Hematopoietic multipotent progenitor cell treated with erythropoietin and hydrocortisone succinate and interleukin-3 and kit ligand, for 8 days (in vitro differentiated cells): Measurements from ENCODE around the gene SPATA21.
"Not testable (repeated sequence)": the region's sequence is repeated elsewhere in the genome, so short reads cannot be mapped to it uniquely, and the experiment has no call there.

Experiments used
- DNase-seq: peaks from one replicate; pipeline ENCODE4 v3.0.0-alpha.2; 2015

Gene SPATA21, protein sequence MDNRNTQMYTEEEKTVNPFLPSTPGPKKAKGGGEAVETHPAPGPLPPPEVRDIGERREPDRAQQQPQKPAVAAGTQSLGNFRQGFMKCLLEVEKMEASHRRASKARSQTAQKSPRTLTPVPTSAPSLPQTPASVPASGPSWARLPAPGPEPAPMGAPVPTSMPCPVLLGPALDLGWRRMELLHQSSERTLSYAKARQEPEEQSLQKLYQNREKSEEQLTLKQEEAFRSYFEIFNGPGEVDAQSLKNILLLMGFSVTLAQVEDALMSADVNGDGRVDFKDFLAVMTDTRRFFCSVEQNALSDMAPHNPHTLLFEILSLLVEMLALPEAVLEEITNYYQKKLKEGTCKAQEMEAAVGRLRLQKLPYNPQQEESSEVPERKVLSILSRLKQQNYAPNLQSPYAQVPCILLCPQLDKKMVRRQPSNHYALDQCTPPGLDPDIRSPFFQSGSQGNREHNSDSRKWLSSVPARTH

DNA sequence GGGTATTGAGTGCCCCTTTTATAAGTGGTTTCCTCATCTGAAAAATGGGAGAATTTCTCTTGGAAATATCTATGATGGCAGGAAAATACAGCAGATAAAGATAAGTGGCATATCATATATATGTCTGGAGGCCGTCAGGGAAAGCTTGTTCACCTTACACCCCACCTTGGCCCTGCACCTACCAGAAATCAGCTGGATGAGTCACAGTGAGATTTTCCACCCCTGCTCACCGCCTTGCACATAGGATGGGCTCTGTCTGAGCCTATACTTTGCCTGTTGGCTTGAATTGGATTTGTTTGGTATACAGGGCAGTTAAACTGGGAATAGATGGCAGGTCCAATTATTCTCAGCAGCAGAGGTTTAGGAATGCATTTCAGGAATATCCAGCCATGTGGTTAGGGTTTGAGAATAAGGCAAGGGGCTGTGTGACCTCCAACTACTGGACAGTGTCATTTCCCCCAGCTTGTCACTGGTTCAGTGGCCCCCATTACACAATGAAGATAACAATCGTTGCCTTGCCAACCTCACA, at the start of gene SPATA21:
Gene SPATA21 (minus strand): TSS at position 479 of the 529 bp plus-strand sequence. CDS start 6,053 bp downstream, outside the sequence.
- no peak for DNase-seq

DNA sequence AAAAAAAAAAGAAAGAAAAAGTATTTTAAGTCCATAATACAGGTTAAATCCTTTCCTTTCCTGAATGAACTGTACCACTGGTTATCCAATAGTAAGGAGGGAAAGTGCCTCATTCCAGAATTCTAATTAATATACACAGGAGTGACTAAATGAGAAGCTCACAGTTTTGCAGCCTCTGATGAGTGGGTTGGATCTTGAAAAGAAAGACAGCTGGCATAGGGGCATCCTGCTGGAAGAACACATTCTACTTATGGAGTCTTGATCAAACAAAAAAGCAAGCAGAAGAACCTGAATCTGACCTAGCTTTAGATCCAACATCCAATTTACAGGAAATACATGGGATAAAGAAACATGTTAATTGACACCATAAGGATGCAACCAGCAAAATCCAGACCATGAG, 49.8 kb upstream of the SPATA21 start:
- DNase-seq: not testable (repeated sequence)

DNA sequence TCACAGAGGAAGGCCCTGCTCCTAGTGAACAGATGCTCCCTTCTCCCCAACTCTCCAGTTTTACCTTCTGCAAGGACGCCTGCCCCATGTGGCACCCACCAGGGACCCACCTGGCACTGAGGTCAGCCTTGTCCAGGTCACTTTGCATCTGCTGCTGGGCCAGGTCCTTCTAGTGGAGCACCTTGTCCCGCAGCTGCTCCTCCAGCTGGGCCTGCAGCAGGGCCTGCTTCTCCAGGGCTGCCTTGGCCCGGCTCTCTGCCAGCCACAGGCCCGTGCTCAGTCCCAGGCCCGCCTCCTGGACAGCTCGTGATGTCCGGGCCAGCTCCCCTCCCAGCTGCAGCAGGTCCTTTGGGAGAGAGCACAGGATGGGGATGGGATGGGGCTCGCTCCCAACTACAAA, 49.1 kb upstream of the SPATA21 start:
- not testable (repeated sequence) for DNase-seq

- no peak for DNase-seq
Measured at GRCh38 chr1:16484931-16485330, 47.7 kb upstream of the SPATA21 start.

- no peak for DNase-seq
Measured at GRCh38 chr1:16484501-16484835, 47.2 kb upstream of the SPATA21 start.

DNA sequence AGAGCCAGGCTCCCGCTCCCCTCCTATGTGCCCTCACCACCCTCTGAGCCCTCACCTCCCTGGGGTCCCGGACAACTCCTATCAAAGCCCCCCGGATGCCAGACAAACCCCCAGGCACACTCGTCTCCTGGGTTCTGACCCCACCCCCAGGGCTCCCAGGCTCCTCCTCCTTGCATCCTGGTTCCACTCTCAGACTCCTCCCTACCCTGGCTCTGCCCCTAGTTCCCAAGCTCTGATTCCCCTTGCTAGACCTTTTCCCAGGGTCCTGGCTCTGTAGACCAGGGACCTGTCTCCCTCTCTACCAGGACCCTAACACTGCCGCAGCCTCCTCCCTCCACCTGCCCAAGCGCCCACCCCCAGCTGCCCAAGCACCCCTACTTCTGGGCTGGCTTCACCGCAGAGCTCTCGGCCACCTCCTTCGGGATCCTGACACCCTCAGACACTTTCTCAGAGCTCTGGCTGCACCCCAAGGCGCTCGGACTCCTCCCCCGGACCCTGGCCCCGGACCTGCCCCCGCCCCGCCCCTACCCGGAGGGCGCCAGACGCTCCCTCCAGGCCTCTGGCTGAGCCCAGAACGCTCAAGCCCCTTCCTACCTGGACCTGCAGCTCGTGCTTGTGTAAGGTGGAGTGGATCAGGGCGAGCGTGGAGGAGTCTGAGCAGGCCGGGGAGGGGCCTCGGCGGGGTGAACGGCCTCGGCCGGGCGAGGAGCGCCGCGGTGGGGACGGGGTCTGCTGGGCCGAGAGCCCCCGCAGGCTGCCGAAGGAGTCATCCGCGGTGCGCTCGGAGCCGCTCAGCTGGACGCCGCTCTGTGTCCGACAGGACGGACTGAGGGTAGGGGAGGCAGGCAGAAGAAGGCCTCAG, 46.6 kb upstream of the SPATA21 start:
- not testable (repeated sequence) for DNase-seq

DNA sequence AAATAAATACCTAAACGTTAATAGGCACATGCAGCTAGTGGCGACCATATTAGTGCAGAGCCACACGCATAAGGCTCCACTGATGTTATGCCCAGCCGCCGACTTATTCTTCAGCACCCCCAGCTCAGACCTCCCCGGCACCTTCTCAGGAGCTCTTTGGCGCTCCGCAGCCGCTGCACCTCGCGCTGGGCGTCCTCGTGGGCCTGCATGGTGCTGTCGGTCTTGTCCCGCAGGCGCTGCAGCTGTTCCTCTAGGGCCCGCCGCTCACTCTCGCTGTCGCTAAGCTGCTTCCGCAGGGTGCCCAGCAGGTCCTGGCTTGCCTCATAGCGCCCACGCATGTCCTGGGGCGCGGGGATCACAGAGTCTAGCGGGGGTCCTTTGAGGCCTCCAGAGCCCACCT, 45.9 kb upstream of the SPATA21 start:
- DNase-seq: not testable (repeated sequence)

- no peak for DNase-seq
Measured at GRCh38 chr1:16478091-16478490, 40.9 kb upstream of the SPATA21 start.

- not testable (repeated sequence) for DNase-seq
Measured at GRCh38 chr1:16475771-16476770, 38.8 kb upstream of the SPATA21 start.

DNA sequence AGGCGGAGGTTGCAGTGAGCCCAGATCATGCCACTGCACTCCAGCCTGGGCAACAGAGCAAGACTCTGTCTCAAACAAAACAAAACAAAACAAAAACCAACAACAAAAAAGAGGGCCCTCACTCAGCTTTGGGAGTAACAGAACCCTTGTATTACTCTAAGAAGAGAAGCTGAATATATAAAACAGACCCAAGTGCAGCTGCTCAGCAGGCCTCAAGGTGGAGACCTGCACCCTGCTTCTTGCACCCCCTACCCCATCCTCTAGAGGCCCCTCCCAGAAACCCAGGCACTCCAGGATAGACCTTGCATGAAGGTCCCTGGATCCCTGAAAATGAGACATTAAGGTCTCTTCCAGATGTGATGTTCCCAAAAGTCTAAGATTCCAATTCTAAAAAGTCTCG, 37.7 kb upstream of the SPATA21 start:
- not testable (repeated sequence) for DNase-seq

- no peak for DNase-seq
Measured at GRCh38 chr1:16474166-16474800, 37.1 kb upstream of the SPATA21 start.

DNA sequence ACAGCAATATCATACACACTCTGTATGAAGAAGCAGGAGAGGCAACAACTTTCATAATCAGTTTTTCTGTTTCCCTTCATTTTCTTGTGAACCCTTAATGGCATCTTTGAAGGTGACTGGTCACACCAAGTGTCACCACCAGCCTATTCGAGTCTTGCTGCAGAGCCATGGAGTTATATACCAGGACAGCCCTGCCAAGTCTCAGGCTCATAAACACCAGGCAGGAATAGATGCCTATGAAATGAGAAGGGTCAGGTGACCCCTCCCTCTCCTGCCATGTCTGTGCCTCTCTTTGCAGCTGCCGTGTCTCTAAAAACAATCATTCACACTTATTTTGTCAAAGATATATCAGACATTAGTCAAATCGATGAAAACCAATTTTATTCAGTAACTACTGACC, 31.3 kb upstream of the SPATA21 start:
- no peak for DNase-seq

- DNase-seq: no peak
Measured at GRCh38 chr1:16464917-16465625, 27.8 kb upstream of the SPATA21 start.

DNA sequence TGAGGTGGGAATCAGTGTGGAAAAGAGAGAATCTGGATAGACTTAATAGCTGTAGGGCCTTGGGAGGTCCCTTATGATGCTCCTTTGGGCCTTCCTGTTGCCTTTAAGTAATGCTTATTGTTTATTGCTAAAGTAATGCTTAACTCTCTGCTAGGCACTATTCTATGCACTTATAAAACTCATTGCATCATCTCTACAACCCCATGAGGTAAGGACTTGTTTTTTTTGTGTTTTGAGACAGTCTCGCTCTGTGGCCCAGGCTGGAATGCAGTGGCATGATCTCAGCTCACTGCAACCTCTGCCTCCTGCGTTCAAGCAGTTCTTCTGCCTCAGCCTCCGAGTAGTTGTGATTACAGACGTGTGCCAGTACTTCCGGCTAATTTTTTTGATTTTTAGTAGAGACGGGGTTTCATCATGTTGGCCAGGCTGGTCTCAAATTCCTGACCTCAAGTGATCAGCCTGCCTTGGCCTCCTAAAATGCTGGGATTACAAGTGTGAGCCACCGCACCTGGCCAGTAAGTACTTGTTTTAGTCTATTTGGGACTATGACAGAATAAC, 25.6 kb upstream of the SPATA21 start:
- DNase-seq: no peak

GRCh38 chr1:16461681-16462080, 24.5 kb upstream of the SPATA21 start:
- no peak for DNase-seq

DNA sequence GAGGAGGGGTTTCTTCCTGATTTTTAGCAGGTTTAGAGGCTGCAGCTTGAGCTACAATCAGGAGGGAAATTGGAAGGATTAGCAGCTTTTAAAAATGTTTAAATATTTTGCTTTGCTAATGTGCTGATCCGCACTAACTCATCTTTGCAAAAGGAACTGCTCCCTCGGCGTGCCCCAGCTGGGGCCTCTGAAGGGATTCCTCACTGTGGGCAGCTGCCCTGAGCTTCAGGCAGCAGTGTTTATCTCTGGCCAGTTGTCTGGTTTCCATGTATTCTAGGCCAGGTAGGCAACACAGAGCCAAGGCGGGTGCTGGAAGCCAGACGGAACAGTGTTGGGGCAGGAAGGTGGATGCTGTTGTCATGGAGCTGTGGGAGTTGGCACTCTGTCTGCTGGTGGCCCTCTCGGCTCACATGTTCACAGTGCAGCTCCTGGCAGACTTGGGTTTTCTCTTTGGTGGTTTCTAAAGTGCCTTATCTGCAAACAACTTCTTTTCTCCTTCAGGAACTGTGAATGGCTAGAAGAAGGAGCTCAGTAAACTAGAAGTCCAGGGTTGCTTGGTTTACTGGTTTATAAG, 22.2 kb upstream of the SPATA21 start:
- DNase-seq: peak; percentile 68

GRCh38 chr1:16458831-16459230, 21.6 kb upstream of the SPATA21 start:
- DNase-seq: no peak

GRCh38 chr1:16456151-16456550, 18.9 kb upstream of the SPATA21 start:
- not testable (repeated sequence) for DNase-seq

DNA sequence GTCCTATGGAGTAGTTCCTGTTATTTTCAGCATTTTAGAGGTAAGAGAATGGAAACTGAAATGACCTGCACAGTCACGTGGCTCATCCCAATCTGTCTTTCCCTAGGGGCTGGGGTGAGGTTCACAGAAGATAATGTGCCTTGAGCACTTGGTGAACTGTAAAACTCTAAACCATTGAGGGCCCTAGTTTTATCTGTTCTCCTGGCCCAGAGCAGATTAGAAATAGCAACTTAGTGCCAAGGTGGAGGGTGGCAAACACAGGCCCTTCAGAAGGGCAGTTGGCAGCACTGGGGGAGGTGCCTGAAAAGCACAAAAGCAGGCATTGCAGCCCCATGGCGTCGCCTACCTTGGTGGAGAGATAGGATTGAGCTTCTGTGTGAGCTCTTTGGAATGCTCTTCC, 17.7 kb upstream of the SPATA21 start:
- DNase-seq: peak; percentile 96

- no peak for DNase-seq
Measured at GRCh38 chr1:16451841-16452528, 14.8 kb upstream of the SPATA21 start.
